ENCODE data around the gene MBNL2.

MBNL2 gene

GRCh38 chr13:97246596-97247158, 24.5 kb downstream of the MBNL2 start:
- no peak overlapping the region for H3K27ac ChIP-seq
- no peak for TF ChIP-seq CTCF (conservative IDR thresholded peaks at IDR 0.05)
- no peak for TF ChIP-seq ZFX (IDR thresholded peaks at IDR 0.05)

- no peak for TF ChIP-seq CTCF (conservative IDR thresholded peaks at IDR 0.05)
- no peak for TF ChIP-seq ZFX (IDR thresholded peaks at IDR 0.05)
- H3K27ac ChIP-seq, result no peak overlapping the region
Measured at GRCh38 chr13:97248243-97248642, 26.1 kb downstream of the MBNL2 start.

- H3K27ac ChIP-seq, result no peak overlapping the region
- no peak for TF ChIP-seq ZFX (IDR thresholded peaks at IDR 0.05)
Measured at GRCh38 chr13:97249093-97249795, 27.1 kb downstream of the MBNL2 start.

- TF ChIP-seq ZFX (IDR thresholded peaks at IDR 0.05) (no peak), CTCF (conservative IDR thresholded peaks at IDR 0.05) (no peak)
- no peak overlapping the region for H3K27ac ChIP-seq
Measured at GRCh38 chr13:97249796-97250495, 27.8 kb downstream of the MBNL2 start.

- TF ChIP-seq ZFX (IDR thresholded peaks at IDR 0.05), result no peak
- TF ChIP-seq CTCF (conservative IDR thresholded peaks at IDR 0.05), result no peak
- H3K27ac ChIP-seq, result no peak overlapping the region
Measured at GRCh38 chr13:97250560-97250959, 28.4 kb downstream of the MBNL2 start.

GRCh38 chr13:97252735-97253134, 30.6 kb downstream of the MBNL2 start:
- no peak overlapping the region for H3K27ac ChIP-seq
- TF ChIP-seq ZFX (IDR thresholded peaks at IDR 0.05) (no peak), CTCF (conservative IDR thresholded peaks at IDR 0.05) (no peak)

GRCh38 chr13:97253581-97254293, 31.6 kb downstream of the MBNL2 start:
- no peak overlapping the region for H3K27ac ChIP-seq

More at GRCh38 chr13:97253581-97254293, 31.6 kb downstream of the MBNL2 start:
- TF ChIP-seq CTCF (conservative IDR thresholded peaks at IDR 0.05) (no peak), ZFX (IDR thresholded peaks at IDR 0.05) (no peak)
